GM12801 (cell line): ENCODE measurements around the gene EPB41L1.

Source experiments
- TF ChIP-seq, protein P1 (sequence below): IDR thresholded peaks from one replicate; pipeline ENCODE4 v1.5.1; 2011; ENCODE audit warnings: control low read depth; ENCODE audit not compliant: insufficient read length; ENCODE audit errors: extremely low read depth

Gene EPB41L1

DNA sequence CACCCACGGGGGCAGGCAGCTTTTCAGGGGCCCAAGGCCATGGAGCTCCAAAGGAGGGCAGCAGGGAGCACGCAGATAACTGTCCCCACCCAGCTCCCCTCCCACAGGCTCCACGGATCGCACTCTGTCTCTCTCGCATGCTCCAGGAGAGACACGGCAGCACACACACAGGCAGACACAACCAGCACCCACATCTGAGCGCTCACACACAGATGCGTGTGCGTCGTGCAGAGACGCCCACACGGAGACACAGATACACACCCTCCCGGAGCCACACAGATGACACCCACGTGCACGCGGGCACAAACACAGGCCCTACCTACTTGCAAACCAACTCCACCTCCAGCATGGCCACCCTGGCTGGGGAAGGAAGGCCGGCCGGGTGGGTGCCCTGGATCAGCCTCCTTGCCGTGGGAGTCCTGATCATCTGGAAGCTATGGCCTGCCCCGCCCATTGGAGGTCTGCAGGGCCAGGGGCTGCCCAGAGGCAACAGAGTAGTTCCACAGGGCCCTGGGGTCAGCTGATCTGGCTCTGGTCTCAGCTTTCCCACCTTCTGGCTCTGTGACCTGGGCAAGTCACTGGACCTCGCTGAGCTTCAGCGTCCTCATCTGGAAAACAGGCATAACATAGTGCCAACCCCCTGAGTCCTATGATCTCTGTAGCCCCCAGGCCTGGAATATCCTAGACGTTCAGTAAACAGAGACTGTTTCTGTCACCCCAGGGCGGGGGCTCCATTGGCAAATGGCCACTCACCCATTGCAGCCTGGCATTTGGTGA lies 113.3 kb downstream of the EPB41L1 start:
- TF ChIP-seq, protein P1, sequence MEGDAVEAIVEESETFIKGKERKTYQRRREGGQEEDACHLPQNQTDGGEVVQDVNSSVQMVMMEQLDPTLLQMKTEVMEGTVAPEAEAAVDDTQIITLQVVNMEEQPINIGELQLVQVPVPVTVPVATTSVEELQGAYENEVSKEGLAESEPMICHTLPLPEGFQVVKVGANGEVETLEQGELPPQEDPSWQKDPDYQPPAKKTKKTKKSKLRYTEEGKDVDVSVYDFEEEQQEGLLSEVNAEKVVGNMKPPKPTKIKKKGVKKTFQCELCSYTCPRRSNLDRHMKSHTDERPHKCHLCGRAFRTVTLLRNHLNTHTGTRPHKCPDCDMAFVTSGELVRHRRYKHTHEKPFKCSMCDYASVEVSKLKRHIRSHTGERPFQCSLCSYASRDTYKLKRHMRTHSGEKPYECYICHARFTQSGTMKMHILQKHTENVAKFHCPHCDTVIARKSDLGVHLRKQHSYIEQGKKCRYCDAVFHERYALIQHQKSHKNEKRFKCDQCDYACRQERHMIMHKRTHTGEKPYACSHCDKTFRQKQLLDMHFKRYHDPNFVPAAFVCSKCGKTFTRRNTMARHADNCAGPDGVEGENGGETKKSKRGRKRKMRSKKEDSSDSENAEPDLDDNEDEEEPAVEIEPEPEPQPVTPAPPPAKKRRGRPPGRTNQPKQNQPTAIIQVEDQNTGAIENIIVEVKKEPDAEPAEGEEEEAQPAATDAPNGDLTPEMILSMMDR: no peak

DNA sequence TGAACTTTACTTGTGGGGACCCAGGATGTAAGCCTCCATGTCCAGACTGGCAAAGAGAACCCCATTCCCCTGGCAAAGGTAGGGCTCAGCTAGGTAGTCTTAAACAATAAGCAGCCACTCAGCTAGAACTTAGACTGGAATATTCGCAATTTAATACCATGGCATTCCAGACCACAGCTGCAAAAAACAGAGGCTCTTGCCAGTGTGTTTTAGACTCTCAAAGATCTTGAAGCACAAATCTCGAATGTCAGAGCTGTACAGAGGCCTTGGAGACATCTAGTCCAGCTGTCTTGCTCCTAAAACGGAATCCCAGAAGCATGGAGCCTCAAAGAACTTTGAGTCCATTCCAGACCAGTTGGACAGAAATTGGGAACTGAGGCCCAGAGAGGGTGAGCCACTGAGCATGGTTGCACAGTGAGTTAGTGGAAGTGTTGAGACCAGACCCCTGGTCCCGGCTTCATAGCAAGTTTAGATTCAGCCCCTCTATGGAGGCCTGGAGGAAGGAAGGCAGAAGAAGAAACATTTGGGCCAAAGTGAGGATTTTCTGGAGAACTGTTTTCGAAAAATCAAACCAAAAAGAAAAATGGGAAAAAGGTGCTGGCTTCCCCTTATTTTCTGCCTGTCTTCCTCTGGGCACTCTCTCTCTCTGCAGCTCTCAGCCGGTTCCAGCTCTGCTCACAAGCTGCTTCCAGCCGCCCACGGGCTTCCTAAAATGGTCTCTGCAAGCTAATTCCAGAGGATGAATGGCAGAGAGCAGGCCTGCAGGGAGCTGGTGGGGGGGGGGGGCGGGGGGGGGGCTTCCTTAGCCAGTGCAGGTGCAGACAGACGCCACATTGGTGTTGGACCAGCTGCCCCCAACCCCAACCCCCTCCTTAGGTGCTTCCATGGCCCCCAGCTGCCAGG lies 114.2 kb downstream of the EPB41L1 start:
- TF ChIP-seq, protein P1: no peak

DNA sequence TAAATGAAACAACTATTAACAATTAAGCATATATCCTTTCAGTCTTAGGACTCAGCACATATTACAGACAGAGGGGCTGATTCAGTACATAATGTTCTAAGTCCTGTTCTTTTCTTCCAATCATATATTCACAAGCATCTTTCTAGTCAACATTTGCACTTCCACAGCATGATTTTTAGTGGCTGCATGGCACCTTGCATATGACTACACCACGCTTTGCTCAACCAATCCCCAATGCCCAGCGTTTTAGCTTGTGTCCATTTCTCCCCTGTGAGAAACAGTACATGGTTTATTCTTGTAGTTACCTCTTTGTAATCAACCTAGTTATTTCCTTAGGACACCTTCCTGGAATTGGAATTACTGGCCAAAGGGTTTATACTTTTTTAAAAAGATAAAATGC lies 115.0 kb downstream of the EPB41L1 start:
- TF ChIP-seq, protein P1: no peak

DNA sequence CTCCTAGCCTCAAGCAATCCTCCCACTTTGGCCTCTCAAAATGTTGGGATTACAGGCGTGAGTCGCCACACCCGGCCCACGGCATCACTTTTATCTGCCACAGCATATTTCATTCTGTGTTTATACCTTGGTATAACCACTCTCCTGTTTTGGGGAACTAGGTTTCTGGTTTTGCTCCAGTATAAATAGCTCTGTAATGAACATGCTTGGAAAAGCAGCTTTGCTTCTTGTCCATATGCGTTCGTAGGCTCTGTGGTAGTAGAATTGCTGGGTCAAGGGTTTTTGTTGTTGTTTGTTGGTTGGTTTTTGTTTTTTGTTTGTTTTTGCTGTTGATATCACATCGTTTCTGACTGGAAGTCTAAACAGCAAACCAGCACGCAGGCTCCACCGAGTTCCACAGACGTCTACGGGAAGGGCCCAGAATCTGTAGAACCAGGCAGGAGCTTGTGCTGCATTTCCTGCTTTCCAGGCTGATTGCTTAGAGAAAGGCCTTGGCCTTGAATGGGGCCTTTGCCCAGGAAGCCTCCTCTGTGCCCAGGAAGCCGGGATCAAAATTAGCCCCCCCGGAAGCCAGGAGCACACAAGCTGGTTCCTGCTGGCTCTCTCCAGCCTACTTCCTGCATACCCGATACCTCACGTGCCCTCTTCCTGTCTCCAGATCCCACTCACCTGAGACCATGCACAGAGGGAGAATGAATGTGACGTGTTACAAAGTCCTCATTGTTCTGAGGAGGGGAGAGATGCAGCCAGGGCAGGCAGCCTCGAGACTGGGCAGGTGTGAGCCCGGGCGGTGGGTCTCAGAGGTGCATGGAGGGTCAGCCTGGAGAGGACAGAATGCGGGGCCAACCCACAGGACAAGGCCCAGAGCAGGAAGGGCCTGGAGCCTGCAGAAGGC lies 116.5 kb downstream of the EPB41L1 start:
- TF ChIP-seq, protein P1: no peak

DNA sequence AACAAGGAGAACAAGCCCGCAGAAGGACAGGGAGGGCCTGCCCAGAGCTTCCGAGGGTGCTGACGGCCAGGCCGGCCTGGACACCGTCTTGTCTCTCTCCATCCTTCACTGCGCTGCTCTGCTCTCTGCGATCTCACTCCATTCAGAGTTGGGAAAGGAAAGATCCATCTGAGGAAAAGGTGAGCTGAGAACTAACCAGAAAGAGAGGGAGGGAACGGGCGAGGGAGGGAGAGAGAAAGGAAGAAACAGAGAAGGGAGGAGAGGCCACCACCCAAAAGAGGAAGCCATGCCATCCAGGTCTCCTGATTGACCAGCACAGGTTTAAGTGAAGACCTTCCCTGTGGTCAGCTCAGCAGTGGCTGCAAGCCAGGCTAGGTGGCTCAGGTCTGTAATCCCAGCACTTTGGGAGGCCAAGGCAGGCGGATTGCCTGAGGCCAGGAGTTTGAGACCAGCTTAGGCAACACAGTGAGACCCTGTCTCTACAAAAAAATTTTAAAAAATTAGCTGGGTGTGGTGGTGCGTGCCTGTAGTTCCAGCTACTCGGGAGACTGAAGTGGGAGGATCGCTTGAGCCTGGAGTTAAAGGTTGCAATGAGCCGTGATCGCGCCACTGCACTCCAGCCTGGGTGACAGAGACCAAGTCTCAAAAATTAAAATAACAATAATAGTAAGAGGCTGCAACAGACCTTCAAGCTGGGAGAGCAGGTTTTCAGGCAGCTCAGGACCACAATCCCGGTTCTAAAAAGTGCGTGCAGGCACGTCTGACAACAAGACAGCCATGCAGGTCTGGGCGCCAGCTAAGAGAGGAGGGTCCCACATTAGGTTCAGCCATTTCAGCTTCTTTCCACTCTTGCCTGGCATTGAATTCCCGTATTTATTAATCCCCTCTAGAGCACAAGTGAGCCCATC lies 117.4 kb downstream of the EPB41L1 start:
- TF ChIP-seq, protein P1: no peak

DNA sequence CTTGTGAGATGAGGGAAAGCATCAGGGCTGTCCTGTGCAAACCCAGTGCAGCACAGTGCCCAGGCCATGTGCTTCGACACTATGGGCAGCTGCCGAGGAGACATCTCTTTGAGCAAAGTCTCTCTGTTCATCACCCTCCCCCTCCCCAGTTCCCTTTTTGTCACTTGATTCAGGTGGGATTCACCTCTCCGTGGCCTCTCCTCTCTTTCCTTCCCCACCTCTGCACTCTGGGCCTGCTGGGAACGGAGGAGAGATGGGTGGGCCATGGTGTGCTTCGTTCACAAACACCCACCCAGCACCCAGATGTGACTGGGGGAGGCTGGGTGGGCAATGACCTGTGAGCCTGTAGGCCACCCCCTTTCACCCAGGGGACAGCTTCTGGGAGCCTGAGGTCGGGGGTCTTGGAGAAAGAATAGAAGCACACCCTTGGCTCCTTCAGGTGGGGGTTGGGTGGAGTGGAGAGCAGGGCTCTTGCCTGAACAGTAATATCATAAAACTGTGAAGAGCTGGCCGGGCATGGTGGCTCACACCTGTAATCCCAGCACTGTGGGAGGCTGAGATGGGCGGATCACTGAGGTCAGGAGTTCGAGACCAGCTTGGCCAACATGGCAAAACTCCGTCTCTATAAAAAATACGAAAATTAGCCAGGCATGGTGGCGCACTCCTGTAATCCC lies 118.1 kb downstream of the EPB41L1 start:
- TF ChIP-seq, protein P1: no peak
